Measurements from ENCODE around the gene CUBN. TPM values are rescaled to one million over a fixed set of nuclear protein-coding genes. Genes with fewer than 3 reads are reported as not detected.
A peak's percentile ranks its signal among the peaks of the same experiment; 100 is the strongest.

CUBN gene
- total and polyA plus RNA-seq, 10 of the 15 experiments (the other 5 are each of a cell fraction or from before 2014, with no cell fraction given): under 0.01 to 0.14 (median 0.02) TPM; not detected in 6

DNA sequence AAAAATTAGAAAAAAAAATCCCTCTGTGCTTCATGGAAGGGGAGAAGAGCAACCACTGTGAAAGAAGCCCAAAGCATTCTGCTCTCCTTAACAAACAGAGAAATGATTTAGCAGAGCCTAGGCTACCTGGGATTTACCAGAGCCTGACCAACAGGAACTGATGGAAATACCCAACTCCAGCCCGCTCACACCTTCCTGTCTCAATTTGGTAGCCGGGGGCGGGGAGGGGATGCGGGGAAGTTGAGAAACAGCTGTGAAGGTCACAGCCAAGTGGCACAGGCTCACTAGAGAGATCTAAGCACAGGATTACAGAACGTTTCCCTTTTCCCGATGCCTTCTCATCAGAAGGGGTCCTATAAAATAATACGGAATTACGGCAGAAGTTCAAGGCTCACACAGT lies 330.0 kb downstream of the CUBN start (continued):
- TF ChIP-seq ZBTB40 (IDR thresholded peaks at IDR 0.05; ENCODE audit: borderline replicate concordance) (no peak), IKZF2 (IDR thresholded peaks at IDR 0.05) (peak; percentile 65 to 74; a peak in 2 of 4 replicates), EED (IDR thresholded peaks at IDR 0.05; ENCODE audit: low read depth) (peak; percentile 92), SMAD5 (IDR thresholded peaks at IDR 0.05; ENCODE audit: low read depth) (no peak), NR2F1 (conservative IDR thresholded peaks at IDR 0.05) (peak; percentile 93), YY1 (IDR thresholded peaks at IDR 0.05; ENCODE audit: low read depth, low read length) (0 out of 2 replicates have a peak, but pooled peaks have one; percentile 8), MTA2 (IDR thresholded peaks at IDR 0.05; ENCODE audit: low read depth) (no peak), PML (IDR thresholded peaks at IDR 0.05; ENCODE audit: low read length) (peak; percentile 43; the same call in 1 of the 2 replicates), CHD2 (IDR thresholded peaks at IDR 0.05; ENCODE audit: borderline replicate concordance, low read depth, low read length) (no peak), CBX5 (IDR thresholded peaks at IDR 0.05; ENCODE audit: low read depth) (0 out of 2 replicates have a peak, but pooled peaks have one; percentile 36), ASH2L (IDR thresholded peaks at IDR 0.05; ENCODE audit: borderline replicate concordance, low read depth) (no peak), RAD21 (IDR thresholded peaks at IDR 0.05; ENCODE audit: insufficient read depth, low read depth, low read length) (no peak), TCF3 (IDR thresholded peaks at IDR 0.05; ENCODE audit: borderline replicate concordance, insufficient read depth, low read depth, low read length) (no peak), BCL11A (IDR thresholded peaks at IDR 0.05; ENCODE audit: low read depth, low read length) (0 out of 2 replicates have a peak, but pooled peaks have one; percentile 28), ETV6 (conservative IDR thresholded peaks at IDR 0.05 in 1 of 2, IDR thresholded peaks at IDR 0.05 in 1 of 2; ENCODE audit: borderline replicate concordance in 1 of 2, low read depth in 1 of 2) (peak in 1 of 2 experiments; percentile 23; a peak in 1 of 4 replicates), RUNX3 (IDR thresholded peaks at IDR 0.05; ENCODE audit: low read length) (peak; percentile 62), CREM (IDR thresholded peaks at IDR 0.05; ENCODE audit: low read depth) (peak; percentile 39; the same call in 1 of the 2 replicates), CBX3 (IDR thresholded peaks at IDR 0.05; ENCODE audit: borderline replicate concordance, low read depth) (no peak), RELA (IDR thresholded peaks at IDR 0.05; ENCODE audit: borderline replicate concordance, partially characterized antibody) (peak; percentile 13)
- TF ChIP-seq, protein P1, sequence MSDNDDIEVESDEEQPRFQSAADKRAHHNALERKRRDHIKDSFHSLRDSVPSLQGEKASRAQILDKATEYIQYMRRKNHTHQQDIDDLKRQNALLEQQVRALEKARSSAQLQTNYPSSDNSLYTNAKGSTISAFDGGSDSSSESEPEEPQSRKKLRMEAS (IDR thresholded peaks at IDR 0.05; ENCODE audit: low read depth, low read length): no peak

Data from GM12878 (cell line).